LHCN-M2 (cell line): ENCODE measurements around the gene RPS2. TPM values are rescaled to one million over a fixed set of nuclear protein-coding genes. Genes with fewer than 3 reads are reported as not detected.

Source experiments
- DNase-seq: peaks from one replicate; pipeline ENCODE4 v3.0.0-alpha.2; 2012; ENCODE audit warnings: low read depth
- total RNA-seq: library from RNA; depleted of rRNA; stranded (reverse); fragments of >200 nt; gene quantifications from 2 replicates; pipeline ENCODE4 v1.2.3, GENCODE V29; 2014

The RPS2 gene
- total RNA-seq, 1 experiment from 2014 or later = 2,551 TPM

GRCh38 chr16:1998852-1999801 lies 34.5 kb upstream of the RPS2 start:
- no peak for DNase-seq

DNA sequence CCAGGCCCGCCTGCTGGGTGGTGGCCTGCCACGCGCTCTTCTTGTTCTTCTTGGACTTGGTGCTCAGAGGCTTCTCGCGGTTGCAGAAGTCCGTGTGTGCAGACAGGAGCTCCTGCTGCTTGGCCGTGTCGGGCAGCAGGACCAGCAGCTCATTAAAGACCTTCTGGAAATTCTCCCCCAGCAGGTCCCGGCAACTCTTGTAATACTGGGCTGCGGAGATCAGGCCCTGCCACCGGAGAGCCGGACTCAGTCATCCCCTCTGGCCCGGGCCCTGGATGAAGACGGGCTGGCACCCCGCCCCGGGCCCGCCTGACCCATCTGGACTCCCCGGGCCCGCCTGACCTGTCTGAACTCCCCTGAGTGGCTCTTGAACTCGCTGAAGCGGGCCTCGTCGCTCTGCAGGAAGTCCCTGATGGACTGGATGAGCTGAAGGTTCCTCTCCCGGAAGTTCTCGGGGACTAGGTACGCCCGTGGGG lies 33.8 kb upstream of the RPS2 start:
- DNase-seq = no peak

GRCh38 chr16:1997494-1998359 lies 33.1 kb upstream of the RPS2 start:
- no peak for DNase-seq

- DNase-seq = no peak
Measured at GRCh38 chr16:1993731-1994131, 29.1 kb upstream of the RPS2 start.

DNA sequence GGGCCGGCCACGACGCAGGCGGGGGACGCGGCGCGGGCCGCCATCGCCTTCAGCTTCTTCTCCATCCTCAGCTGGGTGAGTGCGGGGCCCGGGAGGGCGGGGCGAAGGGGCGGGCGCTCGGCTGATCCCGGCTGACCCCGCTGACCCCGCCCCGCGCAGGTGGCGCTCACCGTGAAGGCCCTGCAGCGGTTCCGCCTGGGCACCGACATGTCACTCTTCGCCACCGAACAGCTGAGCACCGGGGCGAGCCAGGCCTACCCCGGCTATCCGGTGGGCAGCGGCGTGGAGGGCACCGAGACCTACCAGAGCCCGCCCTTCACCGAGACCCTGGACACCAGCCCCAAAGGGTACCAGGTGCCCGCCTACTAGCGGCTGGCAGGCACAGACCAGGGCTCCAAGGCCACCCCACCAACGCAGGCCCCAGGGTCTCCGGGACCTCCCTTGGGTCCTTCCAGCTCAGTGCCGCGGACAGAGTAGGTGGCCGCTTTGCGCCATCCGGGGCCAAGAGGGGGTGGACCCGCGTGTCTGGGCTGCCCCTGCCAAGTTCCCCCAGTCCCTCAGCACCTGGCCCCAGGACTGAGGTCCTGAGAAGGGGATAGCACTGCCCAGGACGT lies 28.2 kb upstream of the RPS2 start:
- DNase-seq = no peak

GRCh38 chr16:1991948-1992703 lies 27.5 kb upstream of the RPS2 start:
- DNase-seq = peak; percentile 73

DNA sequence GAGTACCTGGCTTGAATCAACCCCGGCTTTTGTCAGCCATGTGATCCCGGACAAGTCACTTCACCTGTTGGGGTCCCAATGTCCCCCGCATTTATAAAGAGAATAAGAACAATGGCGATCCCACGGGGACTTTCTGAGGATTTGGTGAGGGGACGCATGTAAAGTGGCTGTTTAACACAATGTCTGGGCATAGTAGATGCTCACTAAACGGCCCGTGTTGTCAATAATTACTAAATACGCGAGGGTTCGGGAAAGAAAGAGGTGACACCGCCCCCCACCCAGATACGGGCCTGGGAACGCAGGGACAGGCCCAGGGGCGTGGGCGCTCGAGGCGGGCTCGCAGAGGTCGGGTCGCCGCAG lies 26.9 kb upstream of the RPS2 start:
- no peak for DNase-seq

DNA sequence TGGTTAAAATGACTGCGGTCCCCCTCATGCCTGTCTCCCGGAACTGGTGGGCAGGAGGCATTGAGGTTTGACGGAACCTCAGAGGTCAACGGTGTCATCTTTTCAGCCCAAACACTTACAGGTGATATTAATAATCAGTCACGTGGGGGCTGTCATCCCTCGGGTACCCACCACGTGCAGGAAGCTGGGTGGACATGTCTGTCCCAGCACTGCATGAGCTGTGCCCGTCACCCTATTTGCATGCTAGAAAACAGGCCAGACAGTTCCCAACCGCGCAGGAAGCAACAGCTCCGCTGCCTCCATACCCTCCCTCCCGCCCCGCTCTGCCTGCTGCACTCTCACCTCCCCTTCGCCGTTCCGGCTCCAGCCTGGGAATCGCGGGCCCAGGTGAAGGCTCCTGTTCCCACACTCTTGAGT lies 26.5 kb upstream of the RPS2 start:
- DNase-seq = no peak

- DNase-seq = no peak
Measured at GRCh38 chr16:1990351-1991134, 25.9 kb upstream of the RPS2 start.

DNA sequence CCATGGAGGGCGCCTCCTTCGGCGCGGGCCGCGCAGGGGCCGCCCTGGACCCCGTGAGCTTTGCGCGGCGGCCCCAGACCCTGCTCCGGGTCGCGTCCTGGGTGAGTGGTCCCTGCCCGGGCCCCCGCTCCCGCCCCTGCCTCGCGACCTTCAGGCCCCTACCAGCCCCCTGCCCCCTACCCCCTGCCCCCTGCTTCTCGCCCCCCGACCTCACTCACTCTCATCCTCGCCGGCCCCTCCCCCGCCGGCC lies 25.4 kb upstream of the RPS2 start:
- DNase-seq = no peak

DNA sequence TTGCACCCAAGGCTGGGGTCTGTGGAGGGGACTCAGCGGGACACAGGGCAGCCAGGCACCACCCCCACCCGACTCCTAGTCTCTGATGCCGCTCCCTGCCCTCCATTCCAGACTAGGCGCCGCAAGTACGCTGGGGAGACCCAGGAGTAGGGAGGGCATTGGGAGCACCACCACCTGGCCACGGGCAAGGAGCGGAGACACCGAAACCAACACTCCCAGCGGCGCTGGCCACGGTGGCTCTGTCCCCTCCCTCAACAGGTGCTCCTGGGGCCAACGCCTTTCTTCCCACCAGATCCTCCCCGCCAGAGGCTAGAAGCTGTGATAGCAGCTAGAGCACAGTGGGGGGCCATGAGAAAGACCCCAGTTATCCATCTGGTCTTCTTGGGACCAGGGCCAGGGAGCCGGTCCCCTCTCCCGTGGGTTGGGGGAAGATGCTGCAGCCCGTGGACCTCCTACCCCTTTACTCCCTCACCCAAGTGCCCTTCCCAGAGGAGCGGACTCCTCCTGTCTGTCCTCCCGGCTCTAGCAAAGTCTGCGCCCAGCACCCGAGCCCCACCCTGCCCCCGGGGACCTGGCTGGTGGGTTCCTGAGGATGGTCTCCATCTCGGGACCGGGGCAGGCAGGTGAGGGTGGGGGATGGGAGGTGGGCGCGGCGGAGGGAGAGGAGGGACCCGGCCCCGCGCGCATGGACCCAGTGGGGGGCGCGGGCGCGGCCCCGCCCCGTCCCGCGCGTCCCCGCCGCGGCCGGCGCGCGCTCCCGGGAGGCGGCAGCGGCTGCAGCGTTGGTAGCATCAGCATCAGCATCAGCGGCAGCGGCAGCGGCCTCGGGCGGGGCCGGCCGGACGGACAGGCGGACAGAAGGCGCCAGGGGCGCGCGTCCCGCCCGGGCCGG lies 24.8 kb upstream of the RPS2 start, which contains the start of gene SYNGR3:
TSS of gene SYNGR3 (plus strand) at position 762 of the 892 bp plus-strand sequence. CDS start 133 bp downstream, outside the sequence.
- DNase-seq = no peak

DNA sequence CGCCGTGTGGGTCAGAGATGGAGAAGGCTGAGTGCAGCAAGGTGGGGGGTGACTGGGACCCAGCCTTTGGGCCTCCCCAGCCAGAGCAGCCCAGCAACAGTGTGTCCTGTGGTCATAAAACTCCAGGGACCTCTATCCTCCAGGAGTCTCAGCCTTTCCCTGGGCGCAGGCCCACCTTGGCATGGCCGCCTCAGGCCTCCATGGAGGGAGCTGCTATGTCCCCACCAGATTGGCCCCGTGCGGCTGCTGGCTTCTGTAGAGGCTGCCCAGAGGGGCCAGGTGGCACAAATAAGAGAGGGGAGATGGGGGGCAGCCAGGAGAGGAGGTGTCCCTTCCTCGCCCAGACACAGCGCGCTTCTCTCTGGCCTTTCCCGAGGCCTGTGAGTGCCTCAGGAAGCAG lies 22.6 kb upstream of the RPS2 start:
- DNase-seq = no peak

DNA sequence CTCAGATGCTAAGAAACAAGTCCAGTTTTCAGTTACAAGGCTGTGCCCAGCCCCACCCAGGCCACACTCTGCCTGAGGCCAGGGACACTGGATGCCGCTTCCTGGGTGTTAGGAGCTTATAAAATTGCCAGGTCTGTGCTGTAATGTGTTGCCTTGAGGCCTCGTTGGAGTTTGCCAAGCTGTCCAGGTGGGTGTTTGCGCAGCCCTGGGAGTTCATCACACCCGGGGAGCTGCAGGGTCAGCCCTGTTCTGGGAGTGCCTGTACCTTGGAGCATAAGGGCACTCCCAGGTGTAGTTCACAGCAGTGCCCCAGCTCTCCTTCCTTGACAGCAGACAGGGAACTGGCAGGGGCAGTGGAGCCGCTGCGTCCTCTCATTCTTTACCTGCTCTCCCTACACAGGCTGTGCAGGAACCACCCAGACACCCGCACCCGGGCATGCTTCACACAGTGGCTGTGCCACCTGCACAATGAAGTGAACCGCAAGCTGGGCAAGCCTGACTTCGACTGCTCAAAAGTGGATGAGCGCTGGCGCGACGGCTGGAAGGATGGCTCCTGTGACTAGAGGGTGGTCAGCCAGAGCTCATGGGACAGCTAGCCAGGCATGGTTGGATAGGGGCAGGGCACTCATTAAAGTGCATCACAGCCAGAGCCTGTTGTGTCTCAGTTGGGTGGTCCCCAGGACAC lies 21.0 kb upstream of the RPS2 start:
- no peak for DNase-seq

- DNase-seq = no peak
Measured at GRCh38 chr16:1984347-1985225, 20.0 kb upstream of the RPS2 start.

DNA sequence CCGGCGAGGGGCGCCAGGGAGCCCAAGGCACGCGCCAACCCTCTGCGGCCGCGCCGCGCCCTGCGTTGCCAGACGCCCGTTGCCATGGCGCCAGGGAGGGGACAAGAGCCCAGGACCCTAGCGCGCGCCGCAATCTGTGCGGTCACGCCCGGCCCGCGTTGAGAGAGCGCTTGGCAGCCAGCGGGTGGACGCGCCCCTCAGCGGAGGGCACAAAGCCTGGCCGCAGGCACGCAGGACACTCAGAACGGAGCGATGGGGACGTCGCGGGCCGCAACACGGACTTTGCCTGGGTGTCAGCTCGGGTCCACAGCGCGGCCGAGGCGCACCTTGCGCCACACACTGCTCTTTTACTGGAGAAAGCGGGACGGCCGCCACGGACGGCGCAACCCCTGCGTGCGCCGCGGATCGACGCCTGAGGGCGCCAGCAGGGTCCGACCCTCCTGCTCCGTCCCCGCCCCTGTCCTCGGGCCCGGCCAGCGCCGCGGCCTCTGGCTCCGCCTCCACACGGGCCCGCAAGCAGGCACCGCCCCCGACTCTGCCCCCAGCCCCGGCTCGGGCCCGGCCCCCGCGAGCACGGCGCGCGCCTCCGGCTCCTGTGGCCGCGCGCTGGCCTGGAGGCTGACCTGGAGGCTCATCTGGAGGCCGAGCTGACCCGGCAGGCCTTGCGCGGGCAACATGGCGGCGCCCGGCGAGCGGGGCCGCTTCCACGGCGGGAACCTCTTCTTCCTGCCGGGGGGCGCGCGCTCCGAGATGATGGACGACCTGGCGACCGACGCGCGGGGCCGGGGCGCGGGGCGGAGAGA lies 19.1 kb upstream of the RPS2 start, which contains the start of gene GFER:
TSS of gene GFER (plus strand) at position 650 of the 803 bp plus-strand sequence. CDS start at position 676, 26 bp downstream.
- DNase-seq = peak; percentile 91

DNA sequence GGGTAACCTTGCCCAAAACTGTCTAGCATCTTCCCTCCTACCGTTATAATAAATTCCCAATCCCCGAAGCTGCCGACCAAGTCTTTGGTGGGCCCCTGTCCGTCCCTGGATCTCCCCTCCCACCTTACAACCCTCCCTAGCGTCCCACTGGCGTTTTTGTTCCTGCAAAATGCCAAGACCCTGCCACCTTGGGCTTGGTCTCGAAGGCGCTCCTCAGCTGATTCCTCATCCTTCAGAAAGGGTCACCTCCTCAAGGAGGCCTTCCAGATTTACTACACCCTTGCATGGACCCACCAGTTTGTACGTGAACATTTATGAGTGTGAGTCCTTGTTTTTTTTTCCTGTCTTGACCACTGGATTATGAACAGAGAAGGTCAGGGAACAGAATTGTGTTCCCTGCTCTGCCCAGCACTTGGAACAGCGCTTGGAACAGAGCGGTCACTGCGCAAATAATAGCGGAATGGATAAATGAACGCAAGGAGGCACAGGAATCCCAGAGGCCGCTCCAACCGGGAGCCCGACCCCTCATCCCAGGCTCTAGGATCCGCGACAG lies 18.4 kb upstream of the RPS2 start:
- DNase-seq = no peak

DNA sequence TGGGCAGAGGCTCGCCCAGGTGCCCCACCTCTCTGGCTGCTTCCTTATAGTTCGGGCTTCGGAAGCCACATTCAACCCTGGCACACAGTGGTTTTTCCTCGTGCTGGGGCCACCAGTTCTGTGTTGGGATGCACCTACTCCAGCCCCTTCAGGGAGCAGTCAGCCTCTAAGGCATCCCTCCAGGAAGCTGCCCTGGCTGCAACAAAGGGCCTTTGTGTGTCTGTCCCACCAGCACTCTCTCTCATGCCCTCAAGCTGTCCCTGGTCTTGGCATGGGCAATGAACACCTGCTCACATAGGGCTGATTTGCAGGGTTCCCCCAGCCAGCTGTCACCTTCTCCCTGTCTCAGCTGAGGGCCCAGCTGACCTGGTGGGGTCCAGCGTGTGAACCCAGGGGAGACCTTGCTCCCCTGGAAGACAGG lies 17.4 kb upstream of the RPS2 start:
- peak; percentile 43 for DNase-seq
